ENCODE measurements around the gene TRIM54. TPM values are rescaled to one million over a fixed set of nuclear protein-coding genes. Genes with fewer than 3 reads are reported as not detected.

Gene TRIM54, protein sequence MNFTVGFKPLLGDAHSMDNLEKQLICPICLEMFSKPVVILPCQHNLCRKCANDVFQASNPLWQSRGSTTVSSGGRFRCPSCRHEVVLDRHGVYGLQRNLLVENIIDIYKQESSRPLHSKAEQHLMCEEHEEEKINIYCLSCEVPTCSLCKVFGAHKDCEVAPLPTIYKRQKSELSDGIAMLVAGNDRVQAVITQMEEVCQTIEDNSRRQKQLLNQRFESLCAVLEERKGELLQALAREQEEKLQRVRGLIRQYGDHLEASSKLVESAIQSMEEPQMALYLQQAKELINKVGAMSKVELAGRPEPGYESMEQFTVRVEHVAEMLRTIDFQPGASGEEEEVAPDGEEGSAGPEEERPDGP
- not detected in 2 replicates for total RNA-seq

DNA sequence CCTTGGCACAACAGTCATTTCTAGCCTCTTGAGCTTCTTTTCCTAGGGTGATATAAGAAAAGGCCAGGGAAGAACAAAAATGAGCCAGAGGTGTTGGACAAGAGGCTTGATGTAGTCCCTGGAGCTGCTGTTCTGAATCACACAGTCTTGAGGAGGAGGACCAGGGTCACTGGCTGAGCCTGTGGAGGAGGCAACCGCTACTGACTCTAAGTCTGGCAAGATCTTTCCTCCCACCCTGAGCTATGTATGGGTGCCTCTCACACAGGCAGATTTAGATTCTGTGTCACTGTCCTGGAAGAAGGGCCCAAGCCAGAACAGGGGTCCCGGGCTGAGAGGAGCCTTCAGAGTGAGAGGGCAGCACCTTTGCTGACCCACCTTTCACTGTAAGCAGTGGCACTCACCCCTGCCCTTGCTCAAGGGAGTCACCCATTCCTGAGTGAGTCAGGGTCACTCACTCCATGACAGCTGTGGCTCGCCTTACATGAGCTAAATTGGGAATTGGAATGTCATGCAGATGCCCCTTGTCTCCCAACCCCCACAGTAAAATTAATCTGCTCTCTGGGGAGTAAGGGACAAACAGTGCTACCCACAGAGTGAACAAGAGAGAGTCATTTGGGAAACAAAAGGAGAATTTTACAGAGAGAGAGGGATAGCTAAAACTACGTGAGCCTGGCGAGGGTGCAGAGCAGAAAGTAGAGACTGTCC lies at the start of gene TRIM54:
Gene TRIM54 (plus strand): TSS at position 575 of the 705 bp plus-strand sequence. CDS start 303 bp downstream, outside the sequence.

DNA sequence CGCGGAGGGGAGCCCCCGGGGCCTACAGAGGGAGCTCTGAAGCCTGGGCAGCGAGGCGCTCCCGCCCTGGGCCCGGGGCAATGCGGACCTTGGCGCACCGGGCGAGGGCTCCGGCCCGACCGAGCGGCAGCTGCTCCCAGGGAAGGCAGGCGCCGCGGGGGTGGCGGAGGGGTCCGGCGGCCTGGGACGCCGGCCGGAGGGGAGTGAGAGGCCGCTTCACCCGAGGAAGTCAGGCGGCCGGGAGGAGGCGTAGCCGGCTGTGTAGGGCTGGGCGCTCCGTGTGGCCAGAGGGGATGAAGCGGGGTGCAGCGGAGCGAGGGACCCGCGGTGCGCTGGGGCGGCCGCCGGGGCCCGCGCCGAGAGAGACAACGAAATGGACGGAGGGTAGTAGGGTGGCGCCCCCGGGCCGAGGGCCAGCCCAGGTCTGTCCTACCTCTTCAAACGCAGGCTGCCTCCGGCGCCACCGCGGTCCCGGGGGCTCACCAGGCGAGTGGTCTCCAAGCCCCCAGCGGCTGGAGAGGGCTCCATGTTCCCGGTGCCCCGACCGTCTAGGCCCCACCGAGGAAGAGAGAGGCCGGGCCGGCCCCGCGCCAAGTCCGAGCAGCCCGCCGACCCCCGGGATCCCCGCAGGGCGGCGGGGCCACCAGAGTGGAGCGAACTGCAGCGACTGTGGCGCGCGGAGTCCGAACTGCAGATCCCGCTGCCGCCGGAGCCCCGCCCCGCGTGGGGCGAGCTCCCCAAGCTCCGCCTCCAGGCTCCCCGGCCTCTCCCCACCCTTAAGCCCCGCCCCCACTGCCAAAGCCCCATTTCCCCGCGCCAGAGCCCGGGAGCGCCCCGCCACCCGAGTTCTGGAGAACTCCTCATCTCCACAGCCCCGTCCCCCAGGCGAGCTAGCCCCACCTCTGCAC lies 19.6 kb upstream of the TRIM54 start, which contains the start of gene SLC30A3:
Gene SLC30A3 (minus strand): TSS at position 669 of the 908 bp plus-strand sequence. CDS start 141 bp downstream, at position 528.

DNA sequence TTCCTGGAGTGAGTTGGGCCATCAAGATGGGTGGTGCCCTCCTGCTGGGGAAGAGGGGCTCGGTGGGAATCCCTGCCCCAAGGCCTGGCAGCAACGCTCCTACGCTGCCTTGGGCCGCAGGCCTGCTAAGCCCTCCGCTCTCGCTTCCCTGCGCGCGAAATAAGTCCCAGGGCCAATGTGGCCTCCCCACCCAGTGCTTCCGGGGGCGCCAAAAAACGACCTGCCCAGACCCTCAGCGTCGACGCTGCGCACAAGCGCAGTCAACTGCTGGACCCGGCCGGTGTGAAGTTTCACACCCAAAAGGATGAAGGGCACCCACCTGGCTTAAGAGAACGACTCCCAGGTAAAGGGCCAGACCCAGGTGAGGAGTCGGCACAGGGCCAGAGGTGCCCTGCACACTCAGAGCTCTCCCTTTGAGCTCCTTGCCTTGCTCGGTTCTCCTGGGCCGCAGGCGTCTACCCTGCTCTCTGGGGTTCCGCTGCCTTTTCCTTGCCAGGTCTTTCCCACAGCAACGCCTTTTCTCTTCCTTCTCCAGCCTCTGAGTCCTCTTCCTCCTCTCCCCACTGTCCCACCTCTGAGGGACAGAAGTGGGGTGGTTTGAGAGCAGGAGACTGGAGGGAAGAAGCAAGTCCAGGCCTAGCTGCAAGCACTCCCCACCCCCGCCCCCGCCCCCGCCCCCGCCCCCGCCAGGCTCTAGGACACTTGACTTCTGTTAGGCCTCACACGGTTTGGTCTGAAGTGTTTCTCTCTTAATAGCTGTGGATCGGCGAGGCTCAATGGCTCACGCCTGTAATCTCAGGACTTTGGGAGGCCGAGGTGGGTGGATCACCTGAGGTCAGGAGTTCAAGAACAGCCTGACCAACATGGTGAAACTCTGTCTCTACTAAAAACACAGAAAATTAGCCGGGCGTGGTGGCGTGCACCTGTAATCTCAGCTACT lies 6.7 kb upstream of the TRIM54 start, which contains the start of gene DNAJC5G:
Gene DNAJC5G (plus strand): TSS at position 223 of the 940 bp plus-strand sequence. CDS start 1,296 bp downstream, outside the sequence.

DNA sequence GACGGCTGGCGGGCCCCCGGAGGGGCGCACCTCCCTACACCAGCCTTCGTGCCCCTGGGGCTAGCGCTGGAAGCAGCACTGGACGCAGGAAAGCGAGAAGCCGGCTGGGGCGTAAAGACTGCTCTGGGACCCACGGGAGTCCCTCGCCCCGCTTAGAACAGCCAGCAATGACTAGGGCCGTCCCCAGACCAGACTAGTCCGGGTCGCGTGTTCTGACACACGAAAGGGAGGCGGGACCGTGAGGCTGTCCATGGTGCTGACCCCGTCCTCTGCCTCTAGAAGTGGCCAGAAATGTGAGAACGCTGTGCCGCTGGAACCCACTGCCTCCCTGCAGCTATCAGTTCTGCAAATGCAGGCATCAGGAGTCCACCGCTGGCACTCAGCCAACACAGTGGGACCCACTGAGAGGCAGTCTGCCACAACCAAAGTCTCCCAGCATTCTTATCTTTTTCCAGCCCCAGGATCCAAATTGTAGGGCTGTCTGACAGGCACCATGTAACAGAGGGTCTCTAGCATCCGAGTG lies 26.2 kb downstream of the TRIM54 start, which contains the start of gene UCN:
Gene UCN (minus strand): TSS at position 87 of the 523 bp plus-strand sequence. CDS start 550 bp downstream, outside the sequence.

DNA sequence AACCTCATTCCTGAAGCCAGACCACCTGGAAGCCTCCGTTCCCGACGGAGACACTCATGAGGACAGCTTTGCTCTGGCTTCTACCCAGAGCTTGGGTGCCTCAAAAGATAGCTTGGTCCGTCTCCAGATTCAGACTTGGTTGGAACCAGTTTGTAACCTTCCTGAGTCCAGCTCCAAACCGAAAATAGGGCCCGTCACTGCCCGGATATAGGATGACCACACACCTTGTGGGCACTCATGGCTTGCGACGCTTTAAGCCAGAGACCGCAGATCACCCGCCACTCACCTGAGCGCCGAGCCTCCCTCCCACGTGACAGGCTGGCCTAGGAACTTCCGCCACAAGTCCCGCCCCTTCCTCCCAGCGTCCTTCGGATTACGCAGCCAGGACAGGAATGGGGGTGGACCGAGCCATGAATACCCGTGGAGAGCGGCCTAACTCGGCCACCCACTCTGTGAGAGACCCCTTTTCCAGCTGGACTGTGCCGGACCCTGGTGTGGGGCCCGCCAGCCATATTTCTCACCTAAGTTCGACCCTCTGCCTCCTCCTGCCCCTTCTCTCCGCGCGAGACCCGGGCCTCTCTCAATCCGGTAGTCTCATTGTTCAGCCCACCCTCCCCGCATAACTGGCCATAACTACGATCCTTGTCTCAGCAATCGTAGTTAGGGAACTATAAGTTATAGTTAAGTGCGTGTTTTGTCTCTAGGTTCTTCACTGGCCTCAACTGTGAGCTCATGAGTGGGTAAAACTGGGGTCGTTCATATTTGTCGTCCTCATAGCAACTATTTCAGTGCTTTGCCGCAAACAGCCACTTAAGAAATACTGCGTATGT lies 40.8 kb downstream of the TRIM54 start, which contains the start of gene MPV17:
Gene MPV17 (minus strand): TSS at position 332 of the 830 bp plus-strand sequence. CDS start 580 bp downstream, outside the sequence.

DNA sequence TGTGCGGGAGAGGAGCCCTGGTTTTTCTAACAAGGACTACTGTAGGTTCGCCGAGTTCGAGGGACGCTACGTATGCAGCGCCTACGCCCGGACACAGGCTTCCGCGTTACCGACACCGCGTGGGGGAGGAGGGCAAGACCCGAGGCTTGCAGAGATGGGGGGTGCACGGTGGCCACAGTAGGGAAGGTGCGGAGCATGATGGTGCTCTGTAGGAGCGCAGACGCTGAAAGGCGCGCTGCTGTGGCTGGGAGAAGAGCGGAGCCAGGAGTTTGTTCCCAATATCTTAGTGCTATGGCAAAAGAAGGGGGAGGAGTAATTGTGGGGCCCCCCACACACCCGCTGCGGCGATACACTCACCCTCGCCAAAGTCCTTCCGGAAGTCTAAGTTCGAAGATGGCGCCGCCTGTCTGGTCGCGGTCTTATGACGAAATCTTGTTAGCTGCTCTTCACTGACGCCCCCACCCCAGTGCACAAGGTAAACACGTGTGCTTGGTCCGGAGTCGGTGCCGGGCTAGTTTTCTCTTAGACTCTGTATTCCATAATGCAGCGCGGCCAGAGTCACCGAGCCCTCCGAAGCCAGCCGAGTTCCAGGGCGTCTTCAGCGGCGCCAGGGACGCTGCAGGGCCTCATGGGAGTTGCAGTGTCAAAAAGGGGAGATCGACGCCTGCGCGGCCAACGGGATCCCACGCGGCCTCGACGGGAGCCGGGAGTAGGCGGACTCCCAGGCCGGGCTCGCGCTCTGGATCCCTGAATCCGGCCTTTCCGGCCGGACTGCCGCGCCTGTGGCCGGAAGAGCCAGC lies 74.4 kb downstream of the TRIM54 start, which contains the start of gene GTF3C2:
Gene GTF3C2 (minus strand): TSS at position 383 of the 800 bp plus-strand sequence. CDS start 13,210 bp downstream, outside the sequence.

Other genes starting within 250 kb of the TRIM54 start
- 43.7 and 46.0 TPM in 2 replicates for gene TMEM214, start 249.5 kb upstream of the TRIM54 start, total RNA-seq
- gene AGBL5, start 230.8 kb upstream of the TRIM54 start, total RNA-seq = 12.6 and 14.9 TPM in 2 replicates
- gene OST4, start 210.8 kb upstream of the TRIM54 start, total RNA-seq = 558 and 652 TPM in 2 replicates
- 273 and 388 TPM in 2 replicates for gene EMILIN1, start 203.8 kb upstream of the TRIM54 start, total RNA-seq
- gene KHK, start 195.7 kb upstream of the TRIM54 start, total RNA-seq = 1.3 TPM in 1 of 2 replicates, not detected in the other
- 11.6 and 28.2 TPM in 2 replicates for gene CGREF1, start 163.3 kb upstream of the TRIM54 start, total RNA-seq
- not detected in 2 replicates for gene ABHD1, start 158.6 kb upstream of the TRIM54 start, total RNA-seq
- gene PREB, start 147.8 kb upstream of the TRIM54 start, total RNA-seq = 65.2 and 72.1 TPM in 2 replicates
- gene PRR30, start 143.0 kb upstream of the TRIM54 start, total RNA-seq = not detected in 2 replicates
- gene TCF23, start 133.4 kb upstream of the TRIM54 start, total RNA-seq = under 0.01 TPM in 1 of 2 replicates, not detected in the other
- 148 and 204 TPM in 2 replicates for gene ATRAID, start 70.4 kb upstream of the TRIM54 start, total RNA-seq
- gene SLC5A6, start 70.2 kb upstream of the TRIM54 start, total RNA-seq = 7.6 and 13.0 TPM in 2 replicates
- gene CAD, start 65.1 kb upstream of the TRIM54 start, total RNA-seq = 22.9 and 29.3 TPM in 2 replicates
- gene SLC30A3, start 19.4 kb upstream of the TRIM54 start, total RNA-seq = not detected in 2 replicates
- gene DNAJC5G, start 7.0 kb upstream of the TRIM54 start, total RNA-seq = not detected in 2 replicates
- 1.3 and 4.5 TPM in 2 replicates for gene UCN, start 26.0 kb downstream of the TRIM54 start, total RNA-seq
- gene MPV17, start 40.7 kb downstream of the TRIM54 start, total RNA-seq = 69.1 and 102 TPM in 2 replicates
- 31.6 and 44.4 TPM in 2 replicates for gene GTF3C2, start 74.3 kb downstream of the TRIM54 start, total RNA-seq
- gene EIF2B4, start 87.9 kb downstream of the TRIM54 start, total RNA-seq = 29.2 and 31.3 TPM in 2 replicates
- 148 and 159 TPM in 2 replicates for gene SNX17, start 88.2 kb downstream of the TRIM54 start, total RNA-seq
- 4.0 and 6.2 TPM in 2 replicates for gene ZNF513, start 98.3 kb downstream of the TRIM54 start, total RNA-seq
- gene PPM1G, start 127.2 kb downstream of the TRIM54 start, total RNA-seq = 54.6 and 54.7 TPM in 2 replicates
- gene NRBP1, start 146.2 kb downstream of the TRIM54 start, total RNA-seq = 75.3 and 91.5 TPM in 2 replicates
- 0.97 TPM in 1 of 2 replicates, not detected in the other for gene KRTCAP3, start 160.0 kb downstream of the TRIM54 start, total RNA-seq
- 17.9 and 35.2 TPM in 2 replicates for gene IFT172, start 207.3 kb downstream of the TRIM54 start, total RNA-seq
- 12.8 and 15.6 TPM in 2 replicates for gene FNDC4, start 212.8 kb downstream of the TRIM54 start, total RNA-seq
- gene GCKR, start 214.4 kb downstream of the TRIM54 start, total RNA-seq = 0.32 TPM in 1 of 2 replicates, not detected in the other

Measured in cardiac atrium fibroblast (primary cell).